ENCODE results near the gene TGFB2.

The TGFB2 gene

DNA sequence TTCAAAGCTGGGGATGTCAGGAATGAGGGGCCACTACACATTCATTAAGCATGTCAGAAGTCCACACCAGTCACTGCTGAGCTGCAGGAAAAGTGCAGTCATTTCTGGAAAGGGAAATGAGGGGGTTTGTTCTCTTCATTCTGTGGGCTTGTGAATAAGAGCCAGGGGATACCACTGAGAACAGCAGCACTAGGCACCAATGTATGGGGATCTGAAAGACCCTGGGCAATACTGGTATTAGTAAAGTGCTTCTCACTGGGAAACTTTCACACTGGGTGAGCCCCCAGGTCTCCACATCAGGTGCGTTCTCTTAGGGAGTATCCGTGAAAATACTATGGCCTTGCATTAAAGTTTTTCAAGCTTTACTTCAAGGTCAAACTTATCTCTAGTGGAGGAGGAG, 49.9 kb downstream of the TGFB2 start:
- no peak for DNase-seq

DNA sequence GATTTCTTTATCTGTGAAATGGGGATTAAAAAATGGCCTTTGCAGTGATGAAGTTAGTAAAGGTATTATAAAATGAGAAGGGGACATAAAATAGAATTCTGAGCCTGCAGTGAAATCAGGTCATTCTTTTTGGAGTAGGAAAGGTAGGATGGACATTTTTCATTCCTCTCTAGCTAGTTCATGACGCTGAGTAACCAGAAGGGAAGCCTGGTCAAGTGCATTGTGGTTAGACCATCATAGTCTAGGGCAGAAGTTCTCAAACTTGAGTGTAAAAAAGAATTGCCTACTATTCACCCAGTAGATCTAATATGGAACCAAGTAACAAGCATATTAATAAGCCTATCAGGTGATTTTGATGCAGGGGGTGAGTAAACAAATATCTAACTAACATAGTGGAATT, 50.8 kb downstream of the TGFB2 start:
- no peak for DNase-seq

DNA sequence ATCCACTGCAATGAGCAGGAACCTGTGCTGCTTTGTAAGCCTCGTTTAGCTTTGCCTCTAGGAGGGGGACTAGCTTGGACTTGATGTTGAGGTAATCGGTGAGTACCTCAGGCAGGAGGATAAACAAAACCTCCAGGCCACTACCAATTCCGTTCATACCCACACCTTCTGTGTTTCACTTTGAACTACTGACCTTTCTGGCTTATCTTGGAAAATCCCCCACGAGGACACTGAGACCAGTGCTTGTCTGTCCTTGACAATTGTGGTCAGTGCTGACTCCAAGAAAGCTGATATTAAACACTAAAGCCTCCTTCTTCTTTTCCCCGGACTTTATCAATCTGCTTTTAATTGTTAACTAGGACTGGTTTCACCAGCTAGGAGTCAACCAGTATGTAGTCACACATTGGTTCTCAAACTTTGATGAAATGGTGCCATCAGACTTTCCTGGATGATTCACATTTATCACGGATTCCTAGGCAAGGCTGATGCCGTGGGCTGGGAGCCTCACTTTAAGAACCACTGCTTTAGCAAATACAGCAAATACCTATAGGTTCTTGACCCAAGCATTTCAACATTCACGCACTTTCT, 52.7 kb downstream of the TGFB2 start:
- no peak for DNase-seq

DNA sequence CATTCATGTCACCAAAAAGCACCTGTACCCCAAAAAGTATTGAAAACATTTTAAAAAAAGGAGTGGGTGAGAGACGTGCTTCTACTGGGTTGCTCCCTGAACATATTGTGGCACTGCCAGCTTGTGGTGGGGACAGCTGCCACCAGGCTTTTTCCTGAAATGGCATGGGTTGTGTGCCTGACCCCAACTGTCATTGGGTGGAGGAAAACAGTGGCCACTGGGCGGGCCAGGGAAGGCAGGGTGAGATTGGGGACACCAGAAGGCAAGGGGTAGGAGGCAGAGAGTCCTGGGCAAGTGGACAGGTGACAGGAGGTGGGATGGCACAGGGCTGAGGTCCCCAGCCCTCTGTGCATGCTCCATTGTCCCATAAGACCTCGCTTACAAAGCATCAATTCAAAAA, 55.5 kb downstream of the TGFB2 start:
- DNase-seq: no peak

DNA sequence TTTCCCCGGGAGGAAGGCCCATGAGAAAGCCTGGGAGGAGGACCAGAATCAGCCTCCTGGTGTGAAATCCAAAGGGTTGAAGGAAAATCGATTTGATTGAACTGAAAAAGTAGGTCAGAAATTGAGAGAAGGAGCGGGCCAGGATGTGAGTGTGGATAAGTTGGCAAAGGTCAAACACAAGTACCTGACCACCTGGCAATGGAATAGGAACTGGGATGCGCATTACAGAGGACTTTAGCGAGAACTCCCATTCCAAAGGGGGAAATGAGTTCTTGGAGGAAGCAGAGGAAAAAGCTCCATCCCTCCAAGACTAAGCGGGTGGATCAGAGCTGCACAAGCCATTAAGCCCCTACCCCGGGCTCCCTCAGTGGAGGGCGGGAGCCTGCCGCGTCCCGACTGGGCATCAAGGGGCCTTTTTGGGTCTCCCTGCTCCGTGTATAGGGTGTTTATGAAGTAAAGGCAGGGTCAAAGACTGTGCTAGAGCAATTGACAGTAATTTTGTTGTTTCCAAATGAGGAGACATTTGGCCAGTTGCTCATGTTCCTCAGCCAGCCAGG, 56.4 kb downstream of the TGFB2 start:
- DNase-seq: no peak

DNA sequence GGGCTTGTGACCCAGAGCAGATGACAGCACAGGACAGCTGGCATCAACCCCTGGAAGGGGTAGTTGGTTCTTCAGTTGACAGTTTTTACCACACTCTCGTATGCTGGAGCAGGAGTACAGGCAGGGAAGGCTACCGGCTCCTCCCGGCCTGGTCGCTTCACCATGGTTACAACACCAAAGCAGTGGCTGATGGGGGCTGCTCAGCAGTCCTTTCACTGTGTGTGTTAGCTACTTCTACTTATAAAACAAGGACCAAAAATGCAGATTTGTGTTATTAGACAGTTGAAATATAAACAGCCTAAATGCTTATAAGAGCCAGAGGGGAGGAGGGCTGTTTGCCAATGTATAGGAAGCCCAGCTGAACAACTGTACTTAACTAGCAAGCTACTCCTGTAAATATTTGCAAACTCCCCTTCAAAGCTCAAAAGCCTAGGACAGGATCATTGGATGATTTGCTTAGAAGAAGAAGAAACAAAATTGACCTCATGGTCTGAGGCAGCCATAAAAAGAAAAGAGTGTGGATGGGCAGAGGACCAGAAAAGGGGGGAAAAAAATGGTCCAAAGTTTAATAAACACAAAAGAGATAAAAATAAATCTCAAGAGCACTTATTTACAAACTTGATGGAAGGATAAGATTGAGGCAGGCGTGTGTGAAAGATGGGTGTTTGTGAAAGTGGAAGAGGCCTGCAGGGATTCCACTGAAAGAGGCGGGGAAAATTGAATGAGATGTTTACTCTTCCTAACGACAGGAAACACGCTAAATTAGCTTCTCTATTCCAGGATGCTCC, 57.1 kb downstream of the TGFB2 start:
- DNase-seq: no peak

DNA sequence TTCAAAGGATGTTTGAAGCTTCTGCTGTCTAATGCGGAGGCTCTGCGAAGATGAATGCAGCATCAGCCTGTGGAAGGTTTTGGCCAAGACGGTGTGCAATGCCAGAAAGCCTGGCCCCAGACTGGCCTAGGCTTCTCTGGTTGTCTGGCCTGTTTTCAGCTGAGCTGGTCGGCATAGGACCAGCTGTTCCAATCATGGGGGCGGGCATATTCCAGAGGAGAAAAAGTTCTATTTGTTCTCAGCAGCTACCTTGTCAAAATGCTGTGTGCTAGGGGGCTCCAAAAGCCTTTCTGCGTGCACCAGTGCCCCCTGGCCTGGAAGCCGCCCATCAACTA, 57.6 kb downstream of the TGFB2 start:
- DNase-seq: no peak

DNA sequence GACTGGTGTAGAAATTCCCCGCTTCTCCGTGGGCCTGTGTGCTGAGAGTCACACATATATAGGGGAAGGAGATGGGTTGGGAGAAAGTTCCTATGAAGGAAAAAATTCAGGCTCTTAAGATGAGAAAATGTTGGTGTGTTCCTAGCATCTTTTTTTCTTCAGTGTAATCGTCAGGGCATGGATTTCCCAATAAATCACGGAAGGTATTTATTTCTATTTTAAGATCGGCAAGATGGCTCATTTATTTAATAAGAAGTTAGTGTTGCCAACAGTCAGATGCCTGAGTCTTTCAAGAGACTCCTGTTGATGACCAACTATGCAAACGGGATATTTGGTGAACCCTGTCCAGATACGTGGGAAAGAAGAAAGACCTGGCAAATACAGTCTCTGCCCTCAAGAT, 58.2 kb downstream of the TGFB2 start:
- DNase-seq: no peak

DNA sequence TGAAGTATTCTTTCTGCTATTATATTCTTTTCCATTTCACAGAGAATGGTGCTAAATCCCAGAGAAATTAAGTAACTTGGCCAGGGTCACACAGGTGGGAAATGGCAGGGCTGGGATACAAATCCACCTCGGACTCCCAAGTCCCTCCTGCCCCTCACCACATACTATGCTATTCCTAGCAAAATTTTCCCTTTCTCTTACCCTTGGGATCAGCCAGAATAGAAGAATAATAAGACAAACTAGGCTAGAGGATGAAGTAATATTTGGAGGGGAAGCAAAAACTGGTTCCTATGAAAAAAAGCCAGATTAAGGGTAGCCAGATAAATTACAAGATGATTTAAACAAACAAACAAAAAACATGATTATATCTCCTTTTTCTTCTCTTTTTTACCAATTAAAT, 62.5 kb downstream of the TGFB2 start:
- DNase-seq: no peak

DNA sequence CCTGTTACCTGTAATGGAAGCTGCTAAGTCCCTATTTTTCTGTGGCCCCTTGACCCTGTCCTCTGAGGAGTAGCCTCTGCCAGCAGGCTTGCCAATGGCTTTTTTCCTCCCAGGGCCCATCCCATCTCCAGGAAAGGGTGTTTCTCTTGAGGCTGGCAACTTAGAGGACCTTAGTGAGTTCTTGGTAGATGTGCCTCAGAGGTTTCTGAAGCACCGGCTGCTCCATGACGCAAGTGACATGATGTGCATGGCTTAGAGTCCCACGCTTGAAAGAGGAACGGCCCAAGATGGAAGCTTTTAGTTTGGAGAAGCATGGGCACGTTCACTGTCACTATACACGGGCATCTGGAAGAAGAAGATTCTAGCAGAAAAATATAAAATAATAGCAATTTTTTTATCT, 63.0 kb downstream of the TGFB2 start:
- DNase-seq: no peak

DNA sequence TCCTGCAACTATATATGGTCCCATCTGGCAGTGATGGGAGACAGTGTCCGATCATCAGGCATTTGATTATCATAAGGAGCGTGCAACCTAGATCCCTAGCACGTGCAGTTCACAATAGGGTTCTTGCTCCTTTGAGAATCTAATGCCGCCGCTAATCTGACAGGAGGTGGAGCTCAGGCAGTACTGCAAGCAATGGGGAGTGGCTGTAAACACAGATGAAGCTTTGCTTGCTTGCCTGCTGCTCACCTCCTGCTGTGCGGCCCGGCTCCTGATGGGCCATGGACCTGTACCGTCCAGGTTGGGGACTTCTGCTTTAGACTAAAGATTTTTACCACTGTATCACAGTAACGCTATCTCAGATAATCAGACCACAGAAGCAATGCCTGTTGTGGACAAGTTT, 63.8 kb downstream of the TGFB2 start:
- no peak for DNase-seq

DNA sequence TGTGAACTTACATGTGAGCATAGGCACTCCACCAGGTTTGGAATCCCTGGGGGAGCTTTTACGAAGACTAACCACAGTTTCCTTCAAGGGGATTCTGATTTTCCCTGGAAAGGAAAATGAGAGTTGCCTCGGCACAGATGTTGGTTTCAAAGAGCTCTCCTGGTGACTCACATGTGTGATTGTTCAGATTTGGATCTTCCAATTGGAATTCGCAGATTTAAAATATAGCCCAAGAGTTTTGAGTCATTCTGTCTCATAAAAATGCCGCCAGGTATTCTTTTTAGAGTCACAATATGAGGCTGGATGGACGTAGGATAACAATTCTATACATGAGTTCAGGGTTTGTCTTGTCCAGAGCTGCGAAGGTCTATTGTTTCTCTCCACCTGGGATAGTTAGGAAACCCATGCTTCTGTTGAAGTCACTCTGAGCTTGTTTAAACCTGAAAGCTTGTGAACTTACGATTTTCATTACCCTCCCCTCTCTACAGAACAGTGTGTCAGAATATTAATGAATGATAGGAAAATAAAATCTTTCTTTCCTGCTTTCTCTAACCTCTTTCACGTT, 64.9 kb downstream of the TGFB2 start:
- no peak for DNase-seq

DNA sequence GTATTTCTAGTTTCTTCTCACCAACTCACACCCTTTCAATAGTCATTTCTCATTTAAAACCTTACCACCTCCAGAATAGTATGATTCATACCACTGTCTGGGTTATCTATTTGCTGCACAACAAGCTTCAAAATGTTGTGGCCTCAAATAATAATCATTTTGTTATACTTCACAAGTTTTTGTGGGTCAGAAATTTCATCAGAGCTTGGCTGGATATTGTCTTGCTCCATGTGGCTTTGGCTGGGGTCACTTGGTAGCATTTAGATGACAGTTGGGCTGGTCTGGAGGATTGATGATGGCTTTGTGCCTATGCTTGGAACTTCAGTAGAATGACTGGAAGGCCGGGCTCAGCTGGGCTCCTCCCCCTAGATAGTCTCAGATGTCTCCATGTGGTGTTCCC, 66.0 kb downstream of the TGFB2 start:
- DNase-seq: no peak

DNA sequence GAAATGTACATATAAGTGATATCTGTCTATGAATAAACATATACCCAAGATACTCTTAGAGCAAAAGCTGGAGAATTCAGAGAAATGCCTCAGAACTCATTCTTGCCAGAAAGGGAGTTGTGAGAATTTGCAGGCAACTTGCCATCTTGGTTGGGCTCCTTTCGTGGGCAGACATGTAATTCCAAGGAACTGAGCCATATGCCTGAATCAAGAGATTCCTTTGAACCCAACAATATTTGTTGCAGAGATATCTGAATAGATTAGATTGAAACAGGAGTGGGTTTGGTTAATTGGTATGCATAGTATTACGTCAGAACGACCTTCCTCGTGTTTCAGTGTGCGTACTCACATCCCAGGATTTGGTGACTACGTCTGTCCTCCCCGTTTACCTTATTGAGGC, 67.0 kb downstream of the TGFB2 start:
- DNase-seq: no peak

DNA sequence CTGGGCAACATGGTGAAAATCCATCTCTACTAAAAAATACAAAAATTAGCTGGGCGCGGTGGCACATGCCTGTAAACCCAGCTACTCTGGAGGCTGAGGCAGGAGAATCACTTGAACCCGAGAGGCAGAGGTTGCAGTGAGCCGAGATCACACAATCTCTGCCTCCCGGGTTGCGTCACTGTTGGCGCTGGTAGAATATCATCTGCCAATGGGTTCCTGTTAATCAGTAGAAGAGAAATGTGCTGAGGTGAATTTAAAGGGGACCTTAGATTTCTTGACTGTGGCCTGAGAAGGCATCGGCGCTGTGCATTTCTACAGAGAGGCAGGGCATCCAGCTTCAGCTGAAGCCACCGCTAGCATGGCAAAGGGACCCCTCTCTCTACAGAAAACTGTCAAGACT, 68.0 kb downstream of the TGFB2 start:
- no peak for DNase-seq

DNA sequence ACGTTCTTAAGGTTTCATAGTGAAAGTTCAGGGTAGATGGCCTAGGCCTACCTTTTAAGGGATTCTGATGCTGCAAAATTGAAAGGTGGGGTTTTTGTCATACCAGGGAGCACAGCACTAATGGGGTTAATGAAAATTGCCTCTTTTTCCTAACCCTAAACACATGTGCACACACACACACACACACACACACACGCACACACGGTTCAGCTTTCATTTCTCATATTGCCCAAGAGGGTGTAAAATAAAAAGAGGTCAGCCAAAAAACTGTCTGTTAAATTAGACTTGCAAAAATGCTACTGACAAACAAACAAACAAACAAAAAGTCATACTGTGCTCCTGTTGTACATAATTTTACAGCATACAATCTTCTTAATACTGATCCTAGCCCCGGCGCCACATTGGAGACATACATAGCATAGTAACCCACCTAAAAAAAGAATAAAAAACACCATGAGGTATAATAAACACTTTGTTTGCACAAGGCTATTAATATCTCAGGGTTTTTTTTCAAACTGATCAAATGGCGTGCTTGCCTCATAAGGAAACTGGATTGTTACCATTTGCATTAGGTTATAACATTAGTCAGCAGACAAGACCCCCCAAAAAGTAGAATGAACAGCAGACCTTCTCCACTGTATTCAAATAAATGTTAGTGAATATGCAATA, 69.1 kb downstream of the TGFB2 start:
- DNase-seq: no peak

DNA sequence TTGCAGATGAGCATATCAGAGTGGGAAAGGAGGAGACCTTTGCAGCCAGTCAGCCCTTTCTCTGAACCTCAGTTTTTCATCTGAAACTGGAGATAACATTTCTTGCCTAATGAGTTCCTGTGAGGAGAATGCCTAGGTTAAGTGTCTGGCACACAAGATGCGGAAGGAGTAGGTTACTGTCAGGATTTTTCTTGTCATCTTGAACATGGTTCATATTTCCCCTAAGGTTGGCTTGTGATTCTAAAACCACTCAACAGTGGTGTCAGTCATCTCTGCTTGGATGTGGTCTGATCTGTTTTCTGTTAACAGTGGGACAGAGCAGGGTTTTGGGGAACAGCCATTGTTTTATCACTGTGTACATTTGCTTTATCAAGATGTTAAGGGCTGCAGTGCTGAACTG, 70.6 kb downstream of the TGFB2 start:
- no peak for DNase-seq

DNA sequence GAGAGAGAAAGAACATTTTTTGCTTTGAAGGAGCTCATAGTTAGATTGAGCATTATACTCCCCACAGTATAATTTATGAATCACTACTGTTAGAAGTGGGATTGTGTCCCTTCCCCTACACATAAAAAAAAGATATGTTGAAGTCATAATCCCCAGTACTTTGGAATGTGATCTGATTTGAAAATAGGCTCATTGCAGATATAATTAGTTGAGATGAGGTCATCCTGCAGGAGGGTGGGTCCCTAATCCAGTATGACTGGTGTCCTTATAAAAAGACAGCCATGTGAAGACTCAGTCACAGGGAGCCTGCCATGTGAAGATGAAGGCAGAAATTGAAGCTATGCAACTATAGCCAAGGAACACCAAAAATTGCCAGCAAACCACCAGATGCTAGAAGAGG, 76.4 kb downstream of the TGFB2 start:
- no peak for DNase-seq

DNA sequence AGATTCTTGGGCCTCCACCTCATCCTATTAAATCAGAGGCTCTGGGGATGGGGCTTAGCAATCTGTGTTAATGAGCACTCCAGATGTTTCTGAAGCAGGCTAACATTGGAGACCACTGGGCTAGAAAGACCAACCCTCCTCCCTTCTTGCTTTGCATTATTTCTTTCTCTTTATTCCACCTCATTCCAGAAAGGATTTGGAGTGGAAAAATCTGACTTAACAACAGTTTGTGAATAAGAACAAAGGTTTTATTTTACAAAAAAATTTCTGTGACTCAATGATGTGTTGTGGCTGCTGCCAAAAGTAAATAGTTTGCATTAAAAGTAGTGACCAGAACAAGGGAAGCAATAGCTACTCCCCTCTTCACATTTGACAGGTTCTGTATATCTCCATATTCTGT, 79.4 kb downstream of the TGFB2 start:
- DNase-seq: no peak

DNA sequence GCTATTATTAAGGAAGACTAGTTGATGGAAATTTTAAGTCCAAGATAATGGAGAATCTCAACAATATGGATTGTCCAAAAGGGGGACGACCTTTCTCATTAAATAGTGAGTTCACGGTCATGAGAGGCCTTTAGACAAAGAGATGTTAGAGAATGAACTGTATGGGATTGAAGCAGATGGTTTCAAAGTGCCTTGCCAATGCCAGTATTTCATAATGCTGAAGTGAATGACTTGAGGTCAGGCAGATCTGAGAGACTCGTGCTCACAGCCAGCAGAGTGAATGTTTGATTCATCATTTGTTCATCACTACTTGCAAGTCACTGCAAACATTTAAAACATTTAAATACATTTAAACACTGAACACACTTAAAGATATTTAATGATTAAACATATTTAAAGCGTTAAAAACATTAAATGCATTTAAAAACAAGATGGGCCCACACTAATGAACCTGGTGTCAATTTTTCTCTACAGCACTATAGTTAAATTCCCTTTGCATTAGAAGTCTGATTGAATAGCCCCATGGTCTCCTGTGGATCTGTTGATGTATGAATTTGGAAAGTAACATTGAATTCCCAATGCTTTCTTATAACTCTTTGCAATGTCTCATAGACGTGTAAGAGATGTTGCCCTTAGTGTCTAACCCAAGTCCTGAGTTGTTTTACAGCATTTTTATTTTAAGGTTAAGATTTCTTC, 80.7 kb downstream of the TGFB2 start:
- DNase-seq: no peak

DNA sequence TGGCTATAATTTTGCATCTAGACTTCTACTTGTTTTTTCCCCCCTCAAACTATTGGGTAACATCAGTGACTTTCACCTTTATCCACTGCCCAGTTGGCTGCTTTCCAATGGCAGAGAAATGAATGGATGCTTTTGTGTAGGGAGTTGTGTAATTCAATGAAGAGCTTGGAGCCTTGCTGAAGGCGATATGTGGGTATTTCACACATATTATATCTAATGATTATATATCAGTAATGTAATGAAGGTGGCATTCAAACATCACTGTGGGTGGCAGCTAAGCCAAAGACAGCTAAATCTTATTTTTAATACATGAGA, 81.2 kb downstream of the TGFB2 start:
- no peak for DNase-seq

DNA sequence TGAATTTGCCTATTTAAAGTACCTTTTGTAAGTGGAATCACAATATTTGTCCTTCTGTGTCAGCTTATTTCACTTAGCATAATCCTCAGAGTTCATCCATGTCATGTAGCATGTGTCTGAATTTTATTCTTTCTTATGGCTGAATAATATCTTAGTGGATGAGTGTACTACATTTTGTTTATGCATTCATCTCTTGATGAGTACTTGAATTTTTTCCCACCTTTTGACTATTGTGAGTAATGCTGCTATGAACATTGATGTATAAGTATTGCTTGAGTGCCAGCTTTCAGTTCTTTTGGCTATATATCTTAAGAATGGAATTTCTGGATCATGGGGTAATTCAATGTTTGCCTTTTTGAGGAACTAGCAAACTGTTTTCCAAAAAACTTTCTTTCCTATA, 84.2 kb downstream of the TGFB2 start:
- DNase-seq: no peak

DNA sequence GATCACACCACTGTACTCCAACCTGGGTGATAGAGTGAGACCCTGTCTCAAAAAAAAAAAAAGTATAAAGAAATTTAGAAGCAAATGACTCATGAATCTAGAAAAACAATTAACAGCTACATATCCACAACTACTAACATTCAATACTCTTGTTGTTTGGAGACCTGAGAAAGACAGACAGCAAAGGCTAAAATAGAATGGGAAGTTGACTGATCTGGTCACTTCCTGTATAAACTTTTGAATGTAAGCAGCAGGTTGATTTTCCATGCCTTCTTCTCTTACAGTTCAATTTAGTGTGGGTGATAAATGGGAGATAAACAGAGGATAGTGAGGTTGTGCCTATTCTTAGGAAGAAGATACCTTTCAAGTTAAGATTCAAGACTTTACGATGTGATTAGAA, 85.2 kb downstream of the TGFB2 start:
- no peak for DNase-seq

DNA sequence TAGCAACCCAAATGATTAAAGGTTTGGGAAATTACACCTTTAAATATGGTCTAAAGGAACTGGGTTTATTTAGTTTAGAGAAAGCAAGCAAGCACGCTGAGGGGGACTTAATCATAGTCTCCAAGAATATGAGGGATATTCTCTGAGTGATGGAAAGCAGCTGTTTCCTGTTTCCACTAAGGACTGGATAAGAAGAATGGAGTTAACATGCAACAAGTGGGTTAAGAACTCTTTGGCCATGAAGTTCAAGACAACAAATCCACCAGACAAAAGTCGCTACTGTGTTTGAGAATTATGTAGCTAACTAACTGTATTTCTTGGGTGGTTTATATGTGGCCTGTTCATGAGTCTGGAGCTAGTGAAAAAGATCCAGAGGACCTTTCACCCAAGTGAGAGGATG, 85.7 kb downstream of the TGFB2 start:
- no peak for DNase-seq

Data from stimulated activated CD4-positive, alpha-beta T cell treated with anti-CD3 and anti-CD28 coated beads, Interleukin-1b, Interleukin-23, amount 100 ng/mL, for 48 hours (primary cell).